Uterus (tissue), 4 donors: Measurements from ENCODE around the gene DCAF8. TPM values are rescaled to one million over a fixed set of nuclear protein-coding genes. Genes with fewer than 3 reads are reported as not detected.
A peak's percentile ranks its signal among the peaks of the same experiment; 100 is the strongest.

Experiments
- DNase-seq, 2 donors: peaks; one replicate each; pipeline ENCODE4 v3.0.0-alpha.2; 2019 to 2020
- H3K27ac ChIP-seq, 2 donors: fragments of 200-600 bp; sonication (generic); 1 replicate in 1 of 2; 2 replicates in 1 of 2; pipeline ENCODE4 v1.5.1; 2016 to 2018
- H3K27me3 ChIP-seq, 2 donors: fragments of 200-600 bp; sonication (generic); one replicate each; pipeline ENCODE4 v1.5.1; 2018 to 2019; ENCODE audit warnings: control low read depth in 1 of 2
- H3K36me3 ChIP-seq, 2 donors: fragments of 200-600 bp; sonication (generic); one replicate each; pipeline ENCODE4 v1.5.1; 2019; ENCODE audit warnings: control low read depth in 1 of 2
- H3K4me1 ChIP-seq, 2 donors: fragments of 200-600 bp; sonication (generic); one replicate each; pipeline ENCODE4 v1.5.1; 2018 to 2019; ENCODE audit warnings: control low read depth in 1 of 2
- H3K4me3 ChIP-seq, 2 donors: fragments of 200-600 bp; sonication (generic); 1 replicate in 1 of 2; 2 replicates in 1 of 2; pipeline ENCODE4 v1.5.1; 2018 to 2019; ENCODE audit warnings: mild to moderate bottlenecking in 1 of 2
- H3K9me3 ChIP-seq, 2 donors: fragments of 200-600 bp; sonication (generic); one replicate each; pipeline ENCODE4 v1.5.1; 2019; ENCODE audit warnings: control low read depth in 1 of 2
- POLR2A ChIP-seq, 2 donors: fragments of 450-650 bp; IDR thresholded peaks; one replicate each; pipeline ENCODE4 v1.6.1; 2016; ENCODE audit warnings: antibody characterized with exemption in 2 of 2, mild to moderate bottlenecking in 1 of 2, moderate library complexity in 1 of 2
- intact Hi-C: fragments of 100-400 bp; cut with DNase I; formaldehyde crosslinking; loops from one replicate; pipeline ENCODE4 v1.15.1; 2023; ENCODE audit warnings: low total_unique reads
- total RNA-seq, 4 donors: library from RNA; depleted of rRNA in 3 of 4; stranded (reverse); fragments of >200 nt in 3 of 4; gene quantifications; one replicate each; pipeline versions ENCODE4 v1.1.0 to v1.2.4, GENCODE V29; 2014 to 2023
- TF ChIP-seq, protein P1 (sequence below), 4 experiments: fragments of 200-600 bp in 2 of 4; fragments of 450-650 bp in 2 of 4; sonication (generic) in 2 of 4; IDR thresholded peaks; one replicate each; pipeline ENCODE4 v1.5.1; 2016 to 2019; ENCODE audit warnings: antibody characterized with exemption in 4 of 4, mild to moderate bottlenecking in 2 of 4, moderate library complexity in 1 of 4
- donor health status: DM: yes; HTN: yes; CAD: no.

Gene DCAF8
- total RNA-seq, 4 donors from 2014 or later: 36.8 to 167 (median 94.8) TPM

DNA sequence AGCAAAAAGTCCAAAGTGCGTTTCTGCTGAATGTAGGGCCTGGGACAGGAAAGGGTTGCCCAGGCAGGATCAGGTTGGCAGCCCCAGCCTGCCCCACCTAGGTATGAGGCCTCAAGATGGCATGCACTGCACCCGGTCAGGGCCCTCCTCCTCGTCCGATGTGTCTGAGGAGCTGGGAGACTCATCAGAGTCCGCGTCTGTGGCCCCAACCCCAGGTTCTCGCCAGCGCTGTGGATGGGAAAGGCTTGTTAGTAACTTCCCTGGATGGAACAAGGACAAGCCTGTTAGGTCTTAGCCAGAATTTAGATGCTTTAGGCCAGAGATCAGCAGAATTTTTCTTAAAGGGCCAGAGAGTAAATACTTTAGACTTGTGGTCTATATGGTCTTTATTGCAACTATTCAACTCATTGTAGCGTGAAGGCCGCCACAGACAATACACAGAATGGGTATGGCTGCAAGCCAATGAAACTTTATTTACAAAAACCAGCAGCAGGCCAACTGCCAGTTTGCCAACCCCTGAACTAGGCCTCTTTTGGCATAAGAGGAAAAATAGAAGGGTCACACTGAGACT, 44.8 kb downstream of the DCAF8 start:
- no peak overlapping the region for H3K4me3 ChIP-seq
- no peaks in the 10 kb centered on the region for H3K9me3 ChIP-seq
- H3K4me1 ChIP-seq: peaks cover 4 to 13% of the 10 kb centered on the region in 2 donors
- H3K27me3 ChIP-seq: no peaks in the 10 kb centered on the region
- intact Hi-C loops: no loop called here
- no peak for DNase-seq
- TF ChIP-seq, protein P1, sequence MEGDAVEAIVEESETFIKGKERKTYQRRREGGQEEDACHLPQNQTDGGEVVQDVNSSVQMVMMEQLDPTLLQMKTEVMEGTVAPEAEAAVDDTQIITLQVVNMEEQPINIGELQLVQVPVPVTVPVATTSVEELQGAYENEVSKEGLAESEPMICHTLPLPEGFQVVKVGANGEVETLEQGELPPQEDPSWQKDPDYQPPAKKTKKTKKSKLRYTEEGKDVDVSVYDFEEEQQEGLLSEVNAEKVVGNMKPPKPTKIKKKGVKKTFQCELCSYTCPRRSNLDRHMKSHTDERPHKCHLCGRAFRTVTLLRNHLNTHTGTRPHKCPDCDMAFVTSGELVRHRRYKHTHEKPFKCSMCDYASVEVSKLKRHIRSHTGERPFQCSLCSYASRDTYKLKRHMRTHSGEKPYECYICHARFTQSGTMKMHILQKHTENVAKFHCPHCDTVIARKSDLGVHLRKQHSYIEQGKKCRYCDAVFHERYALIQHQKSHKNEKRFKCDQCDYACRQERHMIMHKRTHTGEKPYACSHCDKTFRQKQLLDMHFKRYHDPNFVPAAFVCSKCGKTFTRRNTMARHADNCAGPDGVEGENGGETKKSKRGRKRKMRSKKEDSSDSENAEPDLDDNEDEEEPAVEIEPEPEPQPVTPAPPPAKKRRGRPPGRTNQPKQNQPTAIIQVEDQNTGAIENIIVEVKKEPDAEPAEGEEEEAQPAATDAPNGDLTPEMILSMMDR (IDR thresholded peaks at IDR 0.05): no peak
- TF ChIP-seq POLR2A (IDR thresholded peaks at IDR 0.05): no peak
- H3K27ac ChIP-seq: peak overlapping the region; percentile 55 to 69
- no peaks in the 10 kb centered on the region for H3K36me3 ChIP-seq

DNA sequence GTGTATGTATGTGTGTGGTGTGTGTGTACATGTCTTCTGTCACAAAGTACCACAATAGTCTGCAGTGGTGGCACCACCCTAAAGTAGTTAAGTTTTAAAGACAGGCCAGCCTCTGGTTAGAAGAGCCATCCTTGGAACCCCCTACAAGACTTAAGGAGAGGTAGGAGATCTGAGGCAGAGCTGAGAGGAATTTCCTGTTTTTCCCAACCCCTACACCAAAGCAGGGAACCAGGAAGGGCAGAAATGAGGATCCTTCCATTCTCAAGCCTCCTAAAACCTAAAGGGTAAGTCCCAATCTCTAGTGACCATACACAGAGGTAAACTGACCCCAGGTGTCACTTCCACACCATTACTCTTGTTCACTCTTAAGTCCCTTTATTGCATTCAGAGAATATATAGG, 46.0 kb downstream of the DCAF8 start:
- DNase-seq: no peak
- Histone ChIP-seq H3K27ac (no peak overlapping the region), H3K4me1 (peaks cover 4 to 13% of the 10 kb centered on the region in 2 donors), H3K9me3 (no peaks in the 10 kb centered on the region), H3K27me3 (no peaks in the 10 kb centered on the region), H3K4me3 (no peak overlapping the region), H3K36me3 (no peaks in the 10 kb centered on the region)
- no peak for TF ChIP-seq POLR2A (IDR thresholded peaks at IDR 0.05)
- TF ChIP-seq, protein P1 (IDR thresholded peaks at IDR 0.05): no peak
- intact Hi-C loops: no loop called here

DNA sequence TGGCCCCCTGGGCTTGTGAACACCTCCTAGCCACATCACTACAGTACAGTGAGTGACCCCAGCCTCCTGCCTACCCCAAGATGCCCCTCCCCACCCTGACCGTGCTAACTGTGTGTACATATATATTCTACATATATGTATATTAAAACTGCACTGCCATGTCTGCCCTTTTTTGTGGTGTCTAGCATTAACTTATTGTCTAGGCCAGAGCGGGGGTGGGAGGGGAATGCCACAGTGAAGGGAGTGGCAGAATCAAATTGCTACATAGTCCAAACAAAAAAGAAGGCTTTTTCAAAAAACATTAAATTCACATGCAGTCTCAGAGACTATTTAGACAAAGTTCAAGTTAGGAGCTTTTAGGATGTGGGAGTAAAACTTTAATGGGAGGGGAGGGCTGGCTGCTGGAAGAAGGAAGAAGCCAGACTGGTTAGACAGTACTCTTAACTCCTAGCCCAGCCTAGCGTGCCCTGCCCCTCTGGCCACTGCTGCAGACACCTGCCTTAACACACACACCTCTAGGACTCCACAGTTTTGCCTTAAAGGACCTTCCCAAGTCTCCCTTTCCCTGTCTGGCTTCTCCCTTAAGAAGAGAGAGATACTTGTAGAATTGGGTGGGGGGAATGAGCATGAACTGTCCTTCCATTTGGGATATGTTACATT, 47.7 kb downstream of the DCAF8 start:
- TF ChIP-seq POLR2A (IDR thresholded peaks at IDR 0.05): no peak
- H3K9me3 ChIP-seq: no peaks in the 10 kb centered on the region
- intact Hi-C loops: no loop called here
- H3K36me3 ChIP-seq: no peaks in the 10 kb centered on the region
- H3K4me3 ChIP-seq: no peak overlapping the region
- no peak overlapping the region for H3K27ac ChIP-seq
- peaks cover 4 to 13% of the 10 kb centered on the region in 2 donors for H3K4me1 ChIP-seq
- H3K27me3 ChIP-seq: no peaks in the 10 kb centered on the region
- no peak for DNase-seq

DNA sequence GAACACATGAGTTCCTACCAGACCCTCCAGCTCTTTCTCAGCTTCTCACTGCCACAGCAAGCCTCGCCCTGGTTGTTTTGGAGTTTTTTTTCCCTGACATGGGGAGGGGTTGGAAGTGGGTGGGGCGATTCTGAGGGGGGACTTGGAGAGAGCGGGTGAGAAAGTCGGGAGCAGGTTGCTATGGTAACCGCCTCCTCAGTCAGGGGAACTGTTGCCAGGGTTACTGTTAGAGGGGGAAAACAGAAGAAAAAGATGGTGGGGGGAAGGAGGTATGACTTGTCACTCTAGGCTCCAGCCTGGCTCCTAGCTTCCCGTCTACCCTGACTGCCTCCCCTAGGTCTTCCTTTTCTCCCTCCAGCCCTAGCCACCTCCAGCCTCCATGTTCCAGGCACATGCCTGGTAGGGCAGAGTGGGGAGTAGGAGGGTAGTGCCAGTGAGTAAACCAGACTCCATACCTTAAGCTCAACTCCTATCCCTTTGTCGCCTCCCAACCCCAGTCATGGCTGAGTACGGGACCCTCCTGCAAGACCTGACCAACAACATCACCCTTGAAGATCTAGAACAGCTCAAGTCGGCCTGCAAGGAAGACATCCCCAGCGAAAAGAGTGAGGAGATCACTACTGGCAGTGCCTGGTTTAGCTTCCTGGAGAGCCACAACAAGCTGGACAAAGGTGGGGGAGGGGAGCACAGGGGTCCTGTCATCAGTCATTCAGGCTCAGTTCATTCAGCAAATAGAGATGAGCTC, 51.1 kb downstream of the DCAF8 start:
- no peaks in the 10 kb centered on the region for H3K36me3 ChIP-seq
- H3K4me3 ChIP-seq: no peak overlapping the region
- DNase-seq: no peak
- H3K9me3 ChIP-seq: no peaks in the 10 kb centered on the region
- TF ChIP-seq POLR2A (IDR thresholded peaks at IDR 0.05): no peak
- TF ChIP-seq, protein P1 (IDR thresholded peaks at IDR 0.05): no peak
- H3K4me1 ChIP-seq: peaks cover 0 to 2% of the 10 kb centered on the region in 2 donors
- intact Hi-C loops: no loop called here
- no peak overlapping the region for H3K27ac ChIP-seq
- H3K27me3 ChIP-seq: no peaks in the 10 kb centered on the region

DNA sequence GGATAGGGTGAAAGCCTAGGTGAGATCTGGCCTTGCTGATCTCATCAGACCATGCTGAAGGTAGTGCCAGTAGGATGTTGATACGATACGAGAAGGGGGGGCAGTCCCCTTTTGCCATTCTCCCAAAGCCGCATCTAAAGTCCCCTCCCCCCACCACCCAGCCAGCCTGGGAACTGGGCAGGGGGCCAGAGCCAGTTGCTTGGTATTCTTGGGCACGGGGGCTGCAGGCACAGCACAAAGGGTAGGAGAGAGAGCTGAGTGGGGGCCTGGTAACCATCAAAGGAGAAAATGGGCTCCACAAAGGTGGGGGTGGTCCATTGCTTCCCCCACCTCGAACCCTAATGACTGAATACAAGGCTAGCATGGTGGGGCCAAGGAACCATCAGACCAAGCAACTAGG, 51.8 kb downstream of the DCAF8 start:
- TF ChIP-seq, protein P1 (IDR thresholded peaks at IDR 0.05): no peak
- no peak for TF ChIP-seq POLR2A (IDR thresholded peaks at IDR 0.05)
- Histone ChIP-seq H3K27ac (no peak overlapping the region), H3K4me1 (peaks cover 0 to 5% of the 10 kb centered on the region in 2 donors), H3K36me3 (no peaks in the 10 kb centered on the region), H3K9me3 (no peaks in the 10 kb centered on the region), H3K4me3 (no peak overlapping the region), H3K27me3 (no peaks in the 10 kb centered on the region)
- intact Hi-C loops: no loop called here
- no peak for DNase-seq
